ENCODE measurements around the gene RAC3.

DNA sequence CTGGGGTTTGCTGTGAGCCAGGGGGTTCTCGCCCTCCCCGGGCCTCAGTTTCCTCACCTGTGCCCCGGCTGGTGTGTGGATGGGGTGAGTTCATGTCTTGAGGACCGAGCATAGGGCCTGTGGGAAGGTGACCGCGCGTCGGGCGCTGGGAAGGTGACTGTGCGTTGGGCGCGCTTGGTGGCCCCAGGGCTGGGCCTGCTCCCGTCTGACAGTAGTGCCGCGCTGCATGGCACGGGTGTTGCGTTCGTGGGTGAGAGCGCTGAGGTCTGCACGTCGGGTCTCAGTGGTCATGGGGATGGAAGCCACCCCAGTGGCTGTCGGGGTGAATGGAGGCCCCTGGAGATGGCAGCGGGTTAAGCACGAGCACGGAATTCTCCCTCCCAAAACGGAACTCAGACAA lies 44.9 kb upstream of the RAC3 start:
- no peak for TF ChIP-seq EZH2 (IDR thresholded peaks at IDR 0.05; ENCODE audit: borderline replicate concordance, low read depth, low read length, severe bottlenecking)
- TF ChIP-seq, protein P1, sequence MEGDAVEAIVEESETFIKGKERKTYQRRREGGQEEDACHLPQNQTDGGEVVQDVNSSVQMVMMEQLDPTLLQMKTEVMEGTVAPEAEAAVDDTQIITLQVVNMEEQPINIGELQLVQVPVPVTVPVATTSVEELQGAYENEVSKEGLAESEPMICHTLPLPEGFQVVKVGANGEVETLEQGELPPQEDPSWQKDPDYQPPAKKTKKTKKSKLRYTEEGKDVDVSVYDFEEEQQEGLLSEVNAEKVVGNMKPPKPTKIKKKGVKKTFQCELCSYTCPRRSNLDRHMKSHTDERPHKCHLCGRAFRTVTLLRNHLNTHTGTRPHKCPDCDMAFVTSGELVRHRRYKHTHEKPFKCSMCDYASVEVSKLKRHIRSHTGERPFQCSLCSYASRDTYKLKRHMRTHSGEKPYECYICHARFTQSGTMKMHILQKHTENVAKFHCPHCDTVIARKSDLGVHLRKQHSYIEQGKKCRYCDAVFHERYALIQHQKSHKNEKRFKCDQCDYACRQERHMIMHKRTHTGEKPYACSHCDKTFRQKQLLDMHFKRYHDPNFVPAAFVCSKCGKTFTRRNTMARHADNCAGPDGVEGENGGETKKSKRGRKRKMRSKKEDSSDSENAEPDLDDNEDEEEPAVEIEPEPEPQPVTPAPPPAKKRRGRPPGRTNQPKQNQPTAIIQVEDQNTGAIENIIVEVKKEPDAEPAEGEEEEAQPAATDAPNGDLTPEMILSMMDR (IDR thresholded peaks at IDR 0.05; ENCODE audit: borderline replicate concordance, extremely low read depth, low read length, poor library complexity, severe bottlenecking): no peak

Data from DND-41 (cell line).